Breast epithelium (tissue), 3 donors: ENCODE results near the gene PLAGL1.

Experiments used
- POLR2A ChIP-seq: fragments of 450-650 bp; IDR thresholded peaks from one replicate; pipeline ENCODE4 v1.6.1; 2016; ENCODE audit warnings: antibody characterized with exemption, mild to moderate bottlenecking, moderate library complexity
- TF ChIP-seq, protein P1 (sequence below), 3 donors: fragments of 450-650 bp; IDR thresholded peaks; one replicate each; pipeline ENCODE4 v1.5.1; 2016 to 2017; ENCODE audit warnings: antibody characterized with exemption in 3 of 3, mild to moderate bottlenecking in 3 of 3, moderate library complexity in 3 of 3

DNA sequence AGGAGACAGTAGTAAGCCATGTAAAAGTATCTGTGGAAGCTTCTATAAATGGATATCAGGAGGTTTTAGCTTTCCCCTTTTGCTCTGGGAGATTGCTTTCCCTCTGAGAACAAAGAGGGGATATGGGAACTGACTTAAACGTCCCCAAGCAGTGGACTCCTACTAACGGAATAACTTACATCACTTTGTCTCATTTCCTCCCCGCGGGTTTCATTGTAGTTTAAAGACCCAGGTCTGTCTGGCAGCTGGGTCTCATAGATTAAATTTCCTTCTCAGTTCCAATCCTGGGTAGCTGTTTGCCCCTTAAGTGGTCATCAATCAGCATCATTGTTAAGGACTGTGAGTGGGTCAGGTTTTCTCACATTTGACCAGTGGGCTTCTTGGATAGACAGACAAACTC, 68.7 kb downstream of the PLAGL1 start:
- TF ChIP-seq, protein P1, sequence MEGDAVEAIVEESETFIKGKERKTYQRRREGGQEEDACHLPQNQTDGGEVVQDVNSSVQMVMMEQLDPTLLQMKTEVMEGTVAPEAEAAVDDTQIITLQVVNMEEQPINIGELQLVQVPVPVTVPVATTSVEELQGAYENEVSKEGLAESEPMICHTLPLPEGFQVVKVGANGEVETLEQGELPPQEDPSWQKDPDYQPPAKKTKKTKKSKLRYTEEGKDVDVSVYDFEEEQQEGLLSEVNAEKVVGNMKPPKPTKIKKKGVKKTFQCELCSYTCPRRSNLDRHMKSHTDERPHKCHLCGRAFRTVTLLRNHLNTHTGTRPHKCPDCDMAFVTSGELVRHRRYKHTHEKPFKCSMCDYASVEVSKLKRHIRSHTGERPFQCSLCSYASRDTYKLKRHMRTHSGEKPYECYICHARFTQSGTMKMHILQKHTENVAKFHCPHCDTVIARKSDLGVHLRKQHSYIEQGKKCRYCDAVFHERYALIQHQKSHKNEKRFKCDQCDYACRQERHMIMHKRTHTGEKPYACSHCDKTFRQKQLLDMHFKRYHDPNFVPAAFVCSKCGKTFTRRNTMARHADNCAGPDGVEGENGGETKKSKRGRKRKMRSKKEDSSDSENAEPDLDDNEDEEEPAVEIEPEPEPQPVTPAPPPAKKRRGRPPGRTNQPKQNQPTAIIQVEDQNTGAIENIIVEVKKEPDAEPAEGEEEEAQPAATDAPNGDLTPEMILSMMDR (IDR thresholded peaks at IDR 0.05), result no peak
- no peak for TF ChIP-seq POLR2A
